Caco-2 (cell line): ENCODE measurements around the gene SLC12A3. TPM values are rescaled to one million over a fixed set of nuclear protein-coding genes. Genes with fewer than 3 reads are reported as not detected.

ENCODE experiments used
- BruUV-seq: library from RNA; stranded (reverse); fragments of 400-500 nt; replicated peaks from 2 replicates; lab custom pipeline; 2021; lab: Mats Ljungman, UMichigan
- CTCF ChIA-PET: fragments of 300-600 bp; sonication (Branson Sonifier 250); formaldehyde crosslinking; loops from one replicate; lab custom pipeline; 2022; ENCODE audit warnings: antibody characterized with exemption; lab: Charles Lee
- POLR2A ChIA-PET: fragments of 300-600 bp; sonication (Branson Sonifier 250); formaldehyde crosslinking; loops from one replicate; lab custom pipeline; 2022; ENCODE audit warnings: antibody characterized with exemption; lab: Charles Lee
- DNase-seq, 2 experiments: peaks; one replicate each; pipeline versions ENCODE4 v3.0.0 to v3.0.0-alpha.2; 2020 to 2022
- H3K27me3 ChIP-seq: replicated peaks from 2 replicates; pipeline ENCODE4 v1.6.0; 2011; ENCODE audit warnings: low read length; ENCODE audit not compliant: control insufficient read depth, insufficient read depth
- H3K36me3 ChIP-seq: 2 replicates; pipeline ENCODE4 v1.5.1; 2011; ENCODE audit warnings: low read length; ENCODE audit not compliant: control insufficient read depth, insufficient read depth
- H3K4me1 ChIP-seq: fragments of 250-450 bp; sonication (Bioruptor Pico); 2 replicates; pipeline ENCODE4 v1.5.1; 2020; ENCODE audit warnings: mild to moderate bottlenecking
- H3K4me3 ChIP-seq: 2 replicates; pipeline ENCODE4 v1.5.1; 2011; ENCODE audit warnings: low read depth, mild to moderate bottlenecking, control low read depth, low read length
- H3K9me3 ChIP-seq: fragments of 250-450 bp; sonication (Bioruptor Pico); 2 replicates; pipeline ENCODE4 v1.5.1; 2020; ENCODE audit warnings: mild to moderate bottlenecking, moderate library complexity
- H3K27ac Mint-ChIP-seq: one replicate; pipeline ENCODE4 v1.8.0; 2022; ENCODE audit warnings: mixed read lengths; ENCODE audit not compliant: unreplicated experiment
- H3K27me3 Mint-ChIP-seq: one replicate; pipeline ENCODE4 v1.8.0; 2022; ENCODE audit warnings: mixed read lengths; ENCODE audit not compliant: insufficient read depth, unreplicated experiment
- H3K36me3 Mint-ChIP-seq: one replicate; pipeline ENCODE4 v1.8.0; 2022; ENCODE audit warnings: mild to moderate bottlenecking, mixed read lengths; ENCODE audit not compliant: insufficient read depth, unreplicated experiment
- H3K4me1 Mint-ChIP-seq: one replicate; pipeline ENCODE4 v1.8.0; 2022; ENCODE audit warnings: low read depth, mixed read lengths; ENCODE audit not compliant: unreplicated experiment
- H3K4me3 Mint-ChIP-seq: one replicate; pipeline ENCODE4 v1.8.0; 2022; ENCODE audit warnings: mild to moderate bottlenecking, moderate library complexity, mixed read lengths; ENCODE audit not compliant: unreplicated experiment
- H3K9me3 Mint-ChIP-seq: one replicate; pipeline ENCODE4 v1.8.0; 2022; ENCODE audit warnings: mixed read lengths; ENCODE audit not compliant: unreplicated experiment
- intact Hi-C: fragments of 100-400 bp; cut with micrococcal nuclease; formaldehyde crosslinking; loops from one replicate; pipeline ENCODE4 v1.10.0; 2022; ENCODE audit not compliant: unreplicated experiment
- total RNA-seq: library from RNA; stranded (reverse); gene quantifications from 2 replicates; pipeline ENCODE4 v1.2.3, GENCODE V29; 2022
- TF ChIP-seq, protein P1 (sequence below), 2 experiments: fragments of 200-600 bp in 1 of 2; IDR thresholded peaks; 1 replicate in 1 of 2; 2 replicates in 1 of 2; pipeline versions ENCODE4 v1.5.1 to v1.8.0; 2011 to 2022; ENCODE audit warnings: antibody characterized with exemption in 1 of 2, control low read depth in 1 of 2, inconsistent platforms in 1 of 2, low read depth in 1 of 2, low read length in 1 of 2, mild to moderate bottlenecking in 1 of 2, moderate library complexity in 1 of 2; ENCODE audit not compliant: insufficient read depth in 1 of 2, severe bottlenecking in 1 of 2, unreplicated experiment in 1 of 2

Gene SLC12A3
- total RNA-seq, 1 experiment from 2014 or later = 0.73 TPM

DNA sequence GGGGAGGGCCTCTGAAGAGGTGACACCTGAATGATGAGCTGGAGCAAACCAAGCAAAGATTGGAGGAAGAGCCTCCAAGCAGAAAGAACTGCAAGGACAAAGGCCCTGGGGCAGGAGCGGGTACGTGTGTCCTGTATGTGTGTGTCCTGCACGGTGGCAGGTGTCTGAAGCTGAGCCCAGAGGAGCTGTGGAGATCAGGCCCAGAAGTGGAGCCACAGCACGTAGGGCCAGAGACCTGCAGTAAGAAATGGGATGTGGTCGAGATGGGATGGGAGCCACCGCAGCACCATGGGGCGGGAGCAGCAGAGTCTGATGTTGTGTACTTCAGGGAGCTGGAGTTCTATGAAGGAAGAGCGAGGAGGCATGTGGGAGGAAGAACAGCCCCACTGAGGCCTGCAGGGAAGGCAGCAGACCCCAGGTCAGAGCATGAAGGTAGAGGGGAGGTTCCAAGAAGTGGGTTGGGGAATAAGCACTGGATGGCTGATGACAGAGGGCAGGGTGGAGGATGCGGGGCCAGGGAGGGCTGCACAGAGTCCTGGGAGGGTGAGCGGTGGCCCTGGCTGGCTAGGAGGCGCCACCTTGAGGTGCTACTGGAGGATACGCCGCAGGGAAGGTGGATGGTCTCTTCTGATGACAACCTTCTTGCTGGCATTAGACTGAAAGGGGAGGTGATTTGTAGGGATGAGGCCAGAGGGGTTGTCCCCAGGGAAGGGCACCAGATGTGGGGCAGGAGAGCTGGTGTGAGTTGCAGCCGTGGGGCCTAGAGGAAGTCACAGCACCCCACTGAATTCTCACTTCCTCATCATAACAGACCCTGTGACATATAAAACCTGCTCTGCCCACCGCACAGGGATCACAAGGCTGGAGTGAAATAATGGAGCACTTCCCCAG is 86.1 kb downstream of the SLC12A3 start:
- H3K27me3 Mint-ChIP-seq = no peaks in the 10 kb centered on the region
- peaks cover 38% of the 10 kb centered on the region for H3K36me3 Mint-ChIP-seq
- TF ChIP-seq, protein P1, sequence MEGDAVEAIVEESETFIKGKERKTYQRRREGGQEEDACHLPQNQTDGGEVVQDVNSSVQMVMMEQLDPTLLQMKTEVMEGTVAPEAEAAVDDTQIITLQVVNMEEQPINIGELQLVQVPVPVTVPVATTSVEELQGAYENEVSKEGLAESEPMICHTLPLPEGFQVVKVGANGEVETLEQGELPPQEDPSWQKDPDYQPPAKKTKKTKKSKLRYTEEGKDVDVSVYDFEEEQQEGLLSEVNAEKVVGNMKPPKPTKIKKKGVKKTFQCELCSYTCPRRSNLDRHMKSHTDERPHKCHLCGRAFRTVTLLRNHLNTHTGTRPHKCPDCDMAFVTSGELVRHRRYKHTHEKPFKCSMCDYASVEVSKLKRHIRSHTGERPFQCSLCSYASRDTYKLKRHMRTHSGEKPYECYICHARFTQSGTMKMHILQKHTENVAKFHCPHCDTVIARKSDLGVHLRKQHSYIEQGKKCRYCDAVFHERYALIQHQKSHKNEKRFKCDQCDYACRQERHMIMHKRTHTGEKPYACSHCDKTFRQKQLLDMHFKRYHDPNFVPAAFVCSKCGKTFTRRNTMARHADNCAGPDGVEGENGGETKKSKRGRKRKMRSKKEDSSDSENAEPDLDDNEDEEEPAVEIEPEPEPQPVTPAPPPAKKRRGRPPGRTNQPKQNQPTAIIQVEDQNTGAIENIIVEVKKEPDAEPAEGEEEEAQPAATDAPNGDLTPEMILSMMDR (IDR thresholded peaks at IDR 0.05; ENCODE audit: insufficient read depth in 1 of 2, low read depth in 1 of 2, low read length in 1 of 2, severe bottlenecking in 1 of 2, unreplicated experiment in 1 of 2) = peak; percentile 78 to 85
- DNase-seq = peak; percentile 78 to 82
- Histone ChIP-seq H3K36me3 (no peaks in the 10 kb centered on the region), H3K4me3 (no peak overlapping the region), H3K9me3 (no peaks in the 10 kb centered on the region), H3K4me1 (no peaks in the 10 kb centered on the region), H3K27me3 (no peaks in the 10 kb centered on the region)
- no TSS peak for BruUV-seq
- H3K4me3 Mint-ChIP-seq = no peak overlapping the region
- no peaks in the 10 kb centered on the region for H3K9me3 Mint-ChIP-seq
- CTCF ChIA-PET = interaction anchor here (0.7 to 1.2 kb wide), 3 partner anchors 20 to 83 kb away, joined by 3 to 5 read pairs (median 4); no protein-coding TSS in a partner anchor
- POLR2A ChIA-PET = no interaction called here
- peaks cover 16% of the 10 kb centered on the region for H3K4me1 Mint-ChIP-seq
- intact Hi-C loops = loop anchor here (1.0 to 10.0 kb wide), 5 partner anchors 80 to 216 kb away; partner anchors contain the start of gene NUP93
- H3K27ac Mint-ChIP-seq = peak overlapping the region; percentile 4

DNA sequence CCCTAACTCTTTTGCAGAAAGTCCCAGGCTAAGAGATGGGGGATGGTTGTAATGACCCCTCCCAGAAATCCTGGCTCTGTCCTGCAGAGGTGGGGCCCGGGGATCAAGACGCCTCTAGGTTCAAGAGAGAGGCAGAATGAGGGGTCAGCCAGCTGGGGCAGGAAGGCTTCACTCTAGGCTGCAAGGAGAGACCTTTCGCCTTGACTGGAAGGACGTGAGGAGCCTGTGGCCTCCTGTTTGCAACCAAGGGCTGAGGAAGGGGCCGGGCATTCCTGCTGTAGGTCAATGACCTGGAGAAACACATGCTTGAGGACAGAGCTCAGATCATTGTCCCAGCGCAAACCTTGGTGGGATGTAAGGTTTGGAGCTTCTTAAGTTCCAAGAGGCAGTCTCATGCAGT is 88.0 kb downstream of the SLC12A3 start:
- H3K36me3 Mint-ChIP-seq = peaks cover 19% of the 10 kb centered on the region
- H3K4me1 Mint-ChIP-seq = peaks cover 11% of the 10 kb centered on the region
- intact Hi-C loops = loop anchor here (5.0 to 10.0 kb wide), 2 partner anchors 94 to 218 kb away; partner anchors contain the start of gene NUP93
- CTCF ChIA-PET = interaction anchor here (0.6 to 1.1 kb wide), 2 partner anchors 11 to 13 kb away, joined by 3 read pairs; no protein-coding TSS in a partner anchor
- TF ChIP-seq, protein P1 (IDR thresholded peaks at IDR 0.05; ENCODE audit: insufficient read depth in 1 of 2, low read depth in 1 of 2, low read length in 1 of 2, severe bottlenecking in 1 of 2, unreplicated experiment in 1 of 2) = no peak
- H3K4me3 ChIP-seq = no peak overlapping the region
- no peaks in the 10 kb centered on the region for H3K9me3 ChIP-seq
- no peaks in the 10 kb centered on the region for H3K4me1 ChIP-seq
- H3K27me3 Mint-ChIP-seq = no peaks in the 10 kb centered on the region
- no peaks in the 10 kb centered on the region for H3K36me3 ChIP-seq
- no peak overlapping the region for H3K27ac Mint-ChIP-seq
- DNase-seq = no peak
- H3K27me3 ChIP-seq = no peaks in the 10 kb centered on the region
- no peak overlapping the region for H3K4me3 Mint-ChIP-seq
- no TSS peak for BruUV-seq
- POLR2A ChIA-PET = no interaction called here
- H3K9me3 Mint-ChIP-seq = no peaks in the 10 kb centered on the region

DNA sequence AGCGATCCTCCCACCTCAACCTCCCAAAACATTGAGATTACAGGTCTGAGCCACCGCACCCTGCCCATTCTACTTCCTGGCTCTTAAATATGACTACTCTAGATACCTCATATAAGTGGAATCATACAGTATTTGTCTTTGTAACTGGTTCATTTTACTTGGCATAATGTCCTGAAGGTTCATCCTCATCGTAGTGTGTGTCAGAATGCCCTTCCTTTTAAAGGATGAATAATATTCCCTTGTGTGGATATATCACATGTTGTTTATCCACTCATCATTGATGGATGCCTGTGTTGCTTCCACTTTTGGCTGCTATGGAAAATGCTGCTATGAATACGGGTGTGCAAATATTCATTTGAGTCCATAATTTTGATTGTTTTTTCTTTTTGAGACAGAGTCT is 91.1 kb downstream of the SLC12A3 start:
- Mint-ChIP-seq H3K9me3 (no peaks in the 10 kb centered on the region), H3K27me3 (no peaks in the 10 kb centered on the region), H3K27ac (no peak overlapping the region), H3K4me3 (no peak overlapping the region), H3K36me3 (no peaks in the 10 kb centered on the region), H3K4me1 (peaks cover 2% of the 10 kb centered on the region)
- ChIA-PET CTCF (no interaction called here), POLR2A (no interaction called here)
- TF ChIP-seq, protein P1 (IDR thresholded peaks at IDR 0.05; ENCODE audit: insufficient read depth in 1 of 2, low read depth in 1 of 2, low read length in 1 of 2, severe bottlenecking in 1 of 2, unreplicated experiment in 1 of 2) = no peak
- Histone ChIP-seq H3K4me1 (no peaks in the 10 kb centered on the region), H3K27me3 (no peaks in the 10 kb centered on the region), H3K4me3 (no peak overlapping the region), H3K36me3 (no peaks in the 10 kb centered on the region), H3K9me3 (no peaks in the 10 kb centered on the region)
- BruUV-seq = no TSS peak
- intact Hi-C loops = loop anchor here (10.0 kb wide), 1 partner anchor 221 kb away; the partner anchor contains the start of gene NUP93
- DNase-seq = no peak
